HepG2 (cell line): Measurements from ENCODE around the gene ANKRD12. TPM values are rescaled to one million over a fixed set of nuclear protein-coding genes. Genes with fewer than 3 reads are reported as not detected.

ENCODE experiments used
- ETV6 ChIP-seq: sonication (generic); formaldehyde crosslinking; conservative IDR thresholded peaks from 2 replicates; pipeline ENCODE4 v1.4.0; 2020; ENCODE audit warnings: missing genetic modification reagents
- FOXK1 ChIP-seq: sonication (generic); formaldehyde crosslinking; IDR thresholded peaks from 2 replicates; pipeline ENCODE4 v1.4.0; 2020; ENCODE audit warnings: low read depth, missing genetic modification reagents, borderline replicate concordance
- GMEB2 ChIP-seq: IDR thresholded peaks from 2 replicates; pipeline ENCODE4 v1.6.1; 2016; ENCODE audit warnings: missing biosample characterization, missing genetic modification reagents, low read depth
- MTA3 ChIP-seq: sonication (generic); formaldehyde crosslinking; IDR thresholded peaks from 2 replicates; pipeline ENCODE4 v1.4.0; 2020; ENCODE audit warnings: missing genetic modification reagents
- POGZ ChIP-seq: sonication (generic); formaldehyde crosslinking; IDR thresholded peaks from 2 replicates; pipeline ENCODE4 v1.4.0; 2020; ENCODE audit warnings: mild to moderate bottlenecking, missing genetic modification reagents
- SRF ChIP-seq: IDR thresholded peaks from 2 replicates; pipeline ENCODE4 v1.6.1; 2011; ENCODE audit warnings: mild to moderate bottlenecking, low read depth, low read length, moderate library complexity
- THRA ChIP-seq: sonication (generic); formaldehyde crosslinking; IDR thresholded peaks from 2 replicates; pipeline ENCODE4 v1.4.0; 2020; ENCODE audit warnings: missing genetic modification reagents, borderline replicate concordance
- XBP1 ChIP-seq: sonication (generic); formaldehyde crosslinking; IDR thresholded peaks from 2 replicates; pipeline ENCODE4 v1.5.0; 2020; ENCODE audit warnings: missing genetic modification reagents
- ZFP36L1 ChIP-seq: sonication (generic); formaldehyde crosslinking; IDR thresholded peaks from 2 replicates; pipeline ENCODE4 v1.8.0; 2022; ENCODE audit warnings: mild to moderate bottlenecking, missing genetic modification reagents, moderate library complexity
- ZIK1 ChIP-seq: sonication (generic); formaldehyde crosslinking; IDR thresholded peaks from 2 replicates; pipeline ENCODE4 v1.5.0; 2020; ENCODE audit warnings: mild to moderate bottlenecking, low read depth, missing genetic modification reagents, borderline replicate concordance
- ZNF101 ChIP-seq: sonication (generic); formaldehyde crosslinking; IDR thresholded peaks from 2 replicates; pipeline ENCODE4 v1.4.0; 2020; ENCODE audit warnings: mild to moderate bottlenecking, low read depth, missing genetic modification reagents, borderline replicate concordance
- ZNF670 ChIP-seq: sonication (generic); formaldehyde crosslinking; IDR thresholded peaks from 2 replicates; pipeline ENCODE4 v1.8.0; 2022; ENCODE audit warnings: mild to moderate bottlenecking, missing genetic modification reagents, borderline replicate concordance
- ZNF768 ChIP-seq: sonication (generic); formaldehyde crosslinking; IDR thresholded peaks from 2 replicates; pipeline ENCODE4 v1.4.0; 2020; ENCODE audit warnings: missing genetic modification reagents
- ZNF780A ChIP-seq: sonication (generic); formaldehyde crosslinking; IDR thresholded peaks from 2 replicates; pipeline ENCODE4 v1.8.0; 2022; ENCODE audit warnings: mild to moderate bottlenecking, missing genetic modification reagents, moderate library complexity
- polyA plus RNA-seq, 8 experiments: library from polyadenylated mRNA; depleted of rRNA in 3 of 8; stranded (reverse) in 7 of 8; unstranded in 1 of 8; fragments of >200 nt; fragmentation: Illumina TruSeq in 4 of 8; extraction: Trizol in 4 of 8; gene quantifications; 2 replicates each; pipeline versions ENCODE4 v1.2.1 to v1.2.3, GENCODE V29; 2011 to 2016; ENCODE audit warnings: low read depth in 4 of 8, missing spikeins in 1 of 8, mixed read lengths in 1 of 8; ENCODE audit not compliant: insufficient read depth in 1 of 8
- total RNA-seq, 5 experiments: library from RNA; depleted of rRNA; stranded (reverse); fragments of >200 nt; fragmentation: Illumina TruSeq; extraction: Trizol; gene quantifications; 2 replicates each; pipeline ENCODE4 v1.2.3, GENCODE V29; 2016; ENCODE audit warnings: low read depth in 1 of 5
- TF ChIP-seq, protein P1 (sequence below): sonication (generic); formaldehyde crosslinking; conservative IDR thresholded peaks from 2 replicates; pipeline ENCODE4 v1.4.0; 2020; ENCODE audit warnings: mild to moderate bottlenecking, missing genetic modification reagents, moderate library complexity
- TF ChIP-seq, protein P2 (sequence below): sonication (generic); formaldehyde crosslinking; IDR thresholded peaks from 2 replicates; pipeline ENCODE4 v1.9.0; 2021; ENCODE audit warnings: missing genetic modification reagents, borderline replicate concordance
- TF ChIP-seq, protein P3 (sequence below): sonication (generic); formaldehyde crosslinking; IDR thresholded peaks from 2 replicates; pipeline ENCODE4 v1.4.0; 2020; ENCODE audit warnings: missing genetic modification reagents
- TF ChIP-seq, protein P4 (sequence below): sonication (generic); formaldehyde crosslinking; IDR thresholded peaks from 2 replicates; pipeline ENCODE4 v1.5.1; 2020; ENCODE audit warnings: missing genetic modification reagents, mild to moderate bottlenecking, borderline replicate concordance

ANKRD12 gene
- total and polyA plus RNA-seq, 2 of the 13 experiments (the other 11 are each of a cell fraction or from before 2014, with no cell fraction given), result 6.0 to 23.2 TPM

DNA sequence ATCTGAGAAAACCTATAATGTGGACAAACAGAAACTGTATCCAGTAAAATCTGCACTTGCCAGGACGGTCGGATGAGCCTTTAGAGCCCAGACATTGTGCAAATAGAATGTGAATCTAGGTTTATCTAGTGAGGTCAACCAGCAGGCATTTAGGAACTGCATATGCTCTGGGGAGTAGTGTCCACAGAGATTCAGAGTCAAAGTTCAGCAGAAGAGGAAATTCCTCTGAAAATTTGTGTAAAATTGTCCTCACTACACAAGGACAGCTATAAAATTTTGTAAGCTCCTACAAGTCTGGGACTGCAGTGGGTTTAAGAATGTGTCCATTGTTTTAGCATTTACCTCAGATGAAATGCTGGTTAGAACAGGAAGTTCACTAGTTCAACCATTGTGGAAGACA is 43.9 kb upstream of the ANKRD12 start (continued):
- TF ChIP-seq GMEB2 (CRISPR knock-in tag) (no peak), ZFP36L1 (CRISPR knock-in tag) (no peak), POGZ (peak; percentile 40; the same call in 1 of the 2 replicates), ZNF780A (CRISPR knock-in tag) (no peak), ETV6 (no peak), FOXK1 (CRISPR knock-in tag) (peak; percentile 38; the same call in 1 of the 2 replicates), SRF (peak; percentile 31; the same call in 1 of the 2 replicates), MTA3 (CRISPR knock-in tag) (no peak), XBP1 (CRISPR knock-in tag) (no peak), ZNF101 (CRISPR knock-in tag) (no peak), THRA (CRISPR knock-in tag) (peak; percentile 65; the same call in 1 of the 2 replicates), ZNF670 (CRISPR knock-in tag) (no peak), ZNF768 (CRISPR knock-in tag) (no peak), ZIK1 (CRISPR knock-in tag) (no peak)
- TF ChIP-seq, protein P1, sequence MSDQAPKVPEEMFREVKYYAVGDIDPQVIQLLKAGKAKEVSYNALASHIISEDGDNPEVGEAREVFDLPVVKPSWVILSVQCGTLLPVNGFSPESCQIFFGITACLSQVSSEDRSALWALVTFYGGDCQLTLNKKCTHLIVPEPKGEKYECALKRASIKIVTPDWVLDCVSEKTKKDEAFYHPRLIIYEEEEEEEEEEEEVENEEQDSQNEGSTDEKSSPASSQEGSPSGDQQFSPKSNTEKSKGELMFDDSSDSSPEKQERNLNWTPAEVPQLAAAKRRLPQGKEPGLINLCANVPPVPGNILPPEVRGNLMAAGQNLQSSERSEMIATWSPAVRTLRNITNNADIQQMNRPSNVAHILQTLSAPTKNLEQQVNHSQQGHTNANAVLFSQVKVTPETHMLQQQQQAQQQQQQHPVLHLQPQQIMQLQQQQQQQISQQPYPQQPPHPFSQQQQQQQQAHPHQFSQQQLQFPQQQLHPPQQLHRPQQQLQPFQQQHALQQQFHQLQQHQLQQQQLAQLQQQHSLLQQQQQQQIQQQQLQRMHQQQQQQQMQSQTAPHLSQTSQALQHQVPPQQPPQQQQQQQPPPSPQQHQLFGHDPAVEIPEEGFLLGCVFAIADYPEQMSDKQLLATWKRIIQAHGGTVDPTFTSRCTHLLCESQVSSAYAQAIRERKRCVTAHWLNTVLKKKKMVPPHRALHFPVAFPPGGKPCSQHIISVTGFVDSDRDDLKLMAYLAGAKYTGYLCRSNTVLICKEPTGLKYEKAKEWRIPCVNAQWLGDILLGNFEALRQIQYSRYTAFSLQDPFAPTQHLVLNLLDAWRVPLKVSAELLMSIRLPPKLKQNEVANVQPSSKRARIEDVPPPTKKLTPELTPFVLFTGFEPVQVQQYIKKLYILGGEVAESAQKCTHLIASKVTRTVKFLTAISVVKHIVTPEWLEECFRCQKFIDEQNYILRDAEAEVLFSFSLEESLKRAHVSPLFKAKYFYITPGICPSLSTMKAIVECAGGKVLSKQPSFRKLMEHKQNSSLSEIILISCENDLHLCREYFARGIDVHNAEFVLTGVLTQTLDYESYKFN (CRISPR knock-in tag), result peak; percentile 92
- TF ChIP-seq, protein P2, sequence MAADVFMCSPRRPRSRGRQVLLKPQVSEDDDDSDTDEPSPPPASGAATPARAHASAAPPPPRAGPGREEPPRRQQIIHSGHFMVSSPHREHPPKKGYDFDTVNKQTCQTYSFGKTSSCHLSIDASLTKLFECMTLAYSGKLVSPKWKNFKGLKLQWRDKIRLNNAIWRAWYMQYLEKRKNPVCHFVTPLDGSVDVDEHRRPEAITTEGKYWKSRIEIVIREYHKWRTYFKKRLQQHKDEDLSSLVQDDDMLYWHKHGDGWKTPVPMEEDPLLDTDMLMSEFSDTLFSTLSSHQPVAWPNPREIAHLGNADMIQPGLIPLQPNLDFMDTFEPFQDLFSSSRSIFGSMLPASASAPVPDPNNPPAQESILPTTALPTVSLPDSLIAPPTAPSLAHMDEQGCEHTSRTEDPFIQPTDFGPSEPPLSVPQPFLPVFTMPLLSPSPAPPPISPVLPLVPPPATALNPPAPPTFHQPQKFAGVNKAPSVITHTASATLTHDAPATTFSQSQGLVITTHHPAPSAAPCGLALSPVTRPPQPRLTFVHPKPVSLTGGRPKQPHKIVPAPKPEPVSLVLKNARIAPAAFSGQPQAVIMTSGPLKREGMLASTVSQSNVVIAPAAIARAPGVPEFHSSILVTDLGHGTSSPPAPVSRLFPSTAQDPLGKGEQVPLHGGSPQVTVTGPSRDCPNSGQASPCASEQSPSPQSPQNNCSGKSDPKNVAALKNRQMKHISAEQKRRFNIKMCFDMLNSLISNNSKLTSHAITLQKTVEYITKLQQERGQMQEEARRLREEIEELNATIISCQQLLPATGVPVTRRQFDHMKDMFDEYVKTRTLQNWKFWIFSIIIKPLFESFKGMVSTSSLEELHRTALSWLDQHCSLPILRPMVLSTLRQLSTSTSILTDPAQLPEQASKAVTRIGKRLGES (CRISPR knock-in tag), result no peak
- TF ChIP-seq, protein P3, sequence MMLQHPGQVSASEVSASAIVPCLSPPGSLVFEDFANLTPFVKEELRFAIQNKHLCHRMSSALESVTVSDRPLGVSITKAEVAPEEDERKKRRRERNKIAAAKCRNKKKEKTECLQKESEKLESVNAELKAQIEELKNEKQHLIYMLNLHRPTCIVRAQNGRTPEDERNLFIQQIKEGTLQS (CRISPR knock-in tag), result peak; percentile 68; the same call in 1 of the 2 replicates
- TF ChIP-seq, protein P4, sequence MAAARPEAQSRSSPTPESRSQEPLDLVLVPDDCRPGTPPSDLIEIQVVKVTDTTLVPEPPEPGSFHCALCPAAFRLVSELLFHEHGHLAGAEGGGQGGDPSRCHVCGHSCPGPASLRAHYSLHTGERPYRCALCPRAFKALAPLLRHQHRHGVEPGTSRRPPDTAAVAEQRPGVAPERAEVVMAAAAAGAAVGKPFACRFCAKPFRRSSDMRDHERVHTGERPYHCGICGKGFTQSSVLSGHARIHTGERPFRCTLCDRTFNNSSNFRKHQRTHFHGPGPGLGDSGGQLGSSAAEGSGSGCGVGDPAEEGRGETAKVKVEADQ (CRISPR knock-in tag), result no peak
